CD4-positive, CD25-positive, alpha-beta regulatory T cell (primary cell): ENCODE results near the gene TMEM245. TPM values are rescaled to one million over a fixed set of nuclear protein-coding genes. Genes with fewer than 3 reads are reported as not detected.

ENCODE experiments used
- ATAC-seq, 2 donors: fragments of 150-1000 bp; cut with Tn5 transposase; one replicate each; pipeline ENCODE4 v1.10.0; 2021; ENCODE audit warnings: low read depth in 2 of 2, moderate number of reproducible peaks in 2 of 2, moderate library complexity in 1 of 2
- DNase-seq, 3 donors: peaks; one replicate each; pipeline versions ENCODE4 v3.0.0 to v3.0.0-alpha.2; 2012 to 2022; ENCODE audit warnings: mixed read lengths in 1 of 3
- H3K27ac ChIP-seq: one replicate; pipeline ENCODE4 v1.7.0; 2013; ENCODE audit warnings: mild to moderate bottlenecking, low read length; ENCODE audit not compliant: insufficient read depth, poor library complexity, severe bottlenecking
- H3K27me3 ChIP-seq: one replicate; pipeline ENCODE4 v1.7.0; 2013; ENCODE audit warnings: low read length; ENCODE audit not compliant: control insufficient read depth, insufficient read depth
- H3K36me3 ChIP-seq: one replicate; pipeline ENCODE4 v1.7.0; 2013; ENCODE audit warnings: mild to moderate bottlenecking, low read length, moderate library complexity; ENCODE audit not compliant: control insufficient read depth, insufficient read depth
- H3K4me1 ChIP-seq: 2 replicates; pipeline ENCODE4 v1.7.0; 2013; ENCODE audit warnings: mild to moderate bottlenecking, low read length; ENCODE audit not compliant: insufficient read depth, control insufficient read depth, poor library complexity, severe bottlenecking
- H3K4me3 ChIP-seq: one replicate; pipeline ENCODE4 v1.7.0; 2013; ENCODE audit warnings: low read depth, mild to moderate bottlenecking, low read length, moderate library complexity
- H3K9me3 ChIP-seq, 2 experiments: 1 replicate in 1 of 2; 2 replicates in 1 of 2; pipeline ENCODE4 v1.7.0; 2013; ENCODE audit warnings: low read length in 2 of 2, mild to moderate bottlenecking in 1 of 2, moderate library complexity in 1 of 2; ENCODE audit not compliant: control insufficient read depth in 2 of 2
- H3K27ac Mint-ChIP-seq, 3 donors: one replicate each; pipeline ENCODE4 v1.8.0; 2020 to 2022; ENCODE audit warnings: mild to moderate bottlenecking in 3 of 3, mixed read lengths in 3 of 3, moderate library complexity in 2 of 3
- H3K27me3 Mint-ChIP-seq: one replicate; pipeline ENCODE4 v1.8.0; 2022; ENCODE audit warnings: mild to moderate bottlenecking, mixed read lengths
- H3K36me3 Mint-ChIP-seq: one replicate; pipeline ENCODE4 v1.8.0; 2020; ENCODE audit warnings: mixed read lengths
- H3K4me1 Mint-ChIP-seq, 4 donors: one replicate each; pipeline ENCODE4 v1.8.0; 2020 to 2022; ENCODE audit warnings: mixed read lengths in 4 of 4, mild to moderate bottlenecking in 1 of 4
- H3K4me3 Mint-ChIP-seq, 4 donors: one replicate each; pipeline ENCODE4 v1.8.0; 2020 to 2022; ENCODE audit warnings: mild to moderate bottlenecking in 4 of 4, mixed read lengths in 4 of 4, moderate library complexity in 3 of 4
- H3K9me3 Mint-ChIP-seq, 7 donors: one replicate each; pipeline ENCODE4 v1.8.0; 2020 to 2022; ENCODE audit warnings: mixed read lengths in 7 of 7, mild to moderate bottlenecking in 3 of 7, moderate library complexity in 2 of 7
- polyA plus RNA-seq, 4 donors: library from polyadenylated mRNA; unstranded; fragments of 300-500 nt; fragmentation: Illumina TruSeq; gene quantifications; one replicate each; pipeline ENCODE4 v1.2.3, GENCODE V29; 2021
- total RNA-seq: library from RNA; stranded (reverse); gene quantifications from one replicate; pipeline ENCODE4 v1.2.3, GENCODE V29; 2022

The TMEM245 gene
- total and polyA plus RNA-seq, 5 donors from 2014 or later: 22.6 to 36.9 (median 29.5) TPM

DNA sequence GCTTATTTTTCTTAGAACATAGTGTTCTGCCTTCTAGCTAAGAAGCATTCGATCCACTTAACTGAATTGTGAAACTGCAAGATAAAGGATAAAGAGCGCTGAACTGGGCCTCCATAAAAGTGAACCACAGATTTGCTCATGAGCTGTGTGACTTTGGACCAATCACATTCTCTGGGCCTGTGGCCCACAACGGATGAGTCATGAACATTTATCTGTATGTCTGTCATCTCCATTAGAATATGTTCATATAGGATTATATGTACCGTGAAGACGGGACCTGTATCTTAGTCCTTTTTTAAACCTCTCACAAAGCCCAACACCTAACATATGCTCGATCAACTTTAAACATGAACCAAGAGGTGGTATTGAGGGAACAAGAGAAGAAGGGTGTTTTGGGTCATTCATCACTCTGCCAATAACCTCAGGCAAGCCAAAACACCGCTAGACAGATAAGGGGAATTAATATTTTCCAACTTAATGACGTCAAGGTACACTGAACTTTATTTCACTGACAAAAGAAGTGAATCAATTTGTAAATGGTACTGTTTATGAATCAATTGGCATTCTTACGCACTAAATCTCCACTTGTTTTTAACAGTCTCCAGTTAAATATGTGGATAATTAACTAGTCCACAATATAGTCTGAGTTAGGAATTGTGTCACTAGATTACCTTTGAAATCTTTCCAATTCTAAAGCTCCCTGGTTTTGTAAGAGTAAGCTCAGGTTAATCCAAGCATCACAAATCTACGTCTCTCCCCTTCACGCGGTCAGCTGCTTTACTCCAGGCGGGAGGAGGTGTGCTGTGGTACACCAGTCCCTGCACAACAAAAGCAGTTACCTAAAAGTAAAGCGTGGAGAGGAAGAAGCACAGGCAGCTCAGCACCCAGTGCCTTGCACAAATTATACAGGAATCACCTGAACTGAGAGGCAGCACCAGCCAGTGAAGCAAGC lies 1.6 kb downstream of the TMEM245 start:
- Mint-ChIP-seq H3K36me3 (peaks cover 19% of the 10 kb centered on the region), H3K9me3 (no peaks in the 10 kb centered on the region), H3K27ac (peak overlapping the region; percentile 81 to 93 (median 93)), H3K27me3 (no peaks in the 10 kb centered on the region), H3K4me3 (peak overlapping the region; percentile 90 to 97 (median 96)), H3K4me1 (peaks cover 22 to 62% (median 46%) of the 10 kb centered on the region in 4 donors)
- H3K9me3 ChIP-seq: no peaks in the 10 kb centered on the region
- H3K27ac ChIP-seq: peak overlapping the region; percentile 77
- H3K27me3 ChIP-seq: no peaks in the 10 kb centered on the region
- peaks cover 56% of the 10 kb centered on the region for H3K4me1 ChIP-seq
- peak overlapping the region; percentile 95 for H3K4me3 ChIP-seq
- DNase-seq: peak; percentile 36 to 85 (median 45)
- H3K36me3 ChIP-seq: peaks cover 5% of the 10 kb centered on the region
- peak; percentile 41 for ATAC-seq

DNA sequence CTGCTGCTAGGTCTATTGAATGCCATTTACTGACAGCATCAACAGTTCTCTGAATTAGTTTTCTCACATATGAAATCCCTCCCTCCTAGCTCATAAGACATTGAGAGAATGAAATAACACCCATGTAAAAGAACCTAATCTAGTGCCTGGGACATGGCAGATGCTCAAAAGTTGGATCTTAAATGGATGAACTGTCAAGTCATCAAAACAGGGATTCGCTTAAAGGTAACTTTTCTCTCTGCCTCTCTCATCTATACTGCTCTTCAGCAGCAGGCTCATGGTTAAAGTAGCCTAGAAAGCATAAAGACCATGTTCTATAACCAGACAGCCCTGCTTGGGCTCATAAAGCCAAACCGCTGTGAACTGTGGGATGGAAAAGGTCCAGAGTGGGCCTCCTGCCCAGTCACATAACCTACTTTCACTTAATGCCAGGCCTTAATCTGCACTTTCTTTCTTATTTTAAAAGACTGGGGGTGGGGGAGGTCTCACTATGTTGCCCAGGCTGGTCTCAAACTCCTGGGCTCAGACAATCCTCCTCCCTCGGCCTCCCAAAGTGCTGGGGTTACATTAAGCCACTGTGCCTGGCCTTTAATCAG lies 3.7 kb downstream of the TMEM245 start:
- H3K27ac ChIP-seq: no peak overlapping the region
- peaks cover 65% of the 10 kb centered on the region for H3K4me1 ChIP-seq
- H3K27me3 ChIP-seq: no peaks in the 10 kb centered on the region
- H3K36me3 Mint-ChIP-seq: peaks cover 19% of the 10 kb centered on the region
- H3K9me3 Mint-ChIP-seq: no peaks in the 10 kb centered on the region
- no peaks in the 10 kb centered on the region for H3K27me3 Mint-ChIP-seq
- DNase-seq: no peak
- peaks cover 28 to 82% (median 60%) of the 10 kb centered on the region in 4 donors for H3K4me1 Mint-ChIP-seq
- peak overlapping the region; percentile 27 to 97 (median 68) for H3K4me3 Mint-ChIP-seq
- ATAC-seq: no peak
- H3K9me3 ChIP-seq: no peaks in the 10 kb centered on the region
- H3K4me3 ChIP-seq: peak overlapping the region; percentile 39
- H3K27ac Mint-ChIP-seq: peak overlapping the region in 2 of 3 donors; percentile 52 to 73
- peaks cover 5% of the 10 kb centered on the region for H3K36me3 ChIP-seq

DNA sequence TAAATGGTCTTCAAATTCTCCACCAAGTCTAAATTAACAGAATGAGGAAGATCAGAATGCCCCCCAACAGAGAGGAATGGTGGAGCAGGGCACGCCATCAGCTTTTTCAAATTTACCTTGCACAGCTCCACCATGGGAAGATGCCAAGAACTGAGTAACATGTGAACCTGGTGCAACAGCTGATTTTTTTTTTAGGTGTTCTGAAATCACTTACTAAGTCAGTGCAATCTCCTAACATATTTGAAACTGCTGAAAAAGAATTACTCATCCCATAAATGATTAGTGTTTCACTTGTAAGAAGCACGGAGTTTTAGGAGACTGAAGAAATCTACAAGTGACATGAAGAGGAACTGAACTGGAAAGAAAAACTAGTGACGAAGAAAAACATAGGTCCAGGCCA lies 5.1 kb downstream of the TMEM245 start:
- Mint-ChIP-seq H3K27ac (peak overlapping the region; percentile 82 to 92 (median 84)), H3K36me3 (peaks cover 19% of the 10 kb centered on the region), H3K4me3 (peak overlapping the region; percentile 20 to 81 (median 70)), H3K27me3 (no peaks in the 10 kb centered on the region), H3K9me3 (no peaks in the 10 kb centered on the region), H3K4me1 (peaks cover 35 to 86% (median 68%) of the 10 kb centered on the region in 4 donors)
- Histone ChIP-seq H3K4me1 (peaks cover 67% of the 10 kb centered on the region), H3K36me3 (peaks cover 5% of the 10 kb centered on the region), H3K9me3 (no peaks in the 10 kb centered on the region), H3K27ac (no peak overlapping the region), H3K4me3 (peak overlapping the region; percentile 20), H3K27me3 (no peaks in the 10 kb centered on the region)
- ATAC-seq (no peak), DNase-seq (no peak)

DNA sequence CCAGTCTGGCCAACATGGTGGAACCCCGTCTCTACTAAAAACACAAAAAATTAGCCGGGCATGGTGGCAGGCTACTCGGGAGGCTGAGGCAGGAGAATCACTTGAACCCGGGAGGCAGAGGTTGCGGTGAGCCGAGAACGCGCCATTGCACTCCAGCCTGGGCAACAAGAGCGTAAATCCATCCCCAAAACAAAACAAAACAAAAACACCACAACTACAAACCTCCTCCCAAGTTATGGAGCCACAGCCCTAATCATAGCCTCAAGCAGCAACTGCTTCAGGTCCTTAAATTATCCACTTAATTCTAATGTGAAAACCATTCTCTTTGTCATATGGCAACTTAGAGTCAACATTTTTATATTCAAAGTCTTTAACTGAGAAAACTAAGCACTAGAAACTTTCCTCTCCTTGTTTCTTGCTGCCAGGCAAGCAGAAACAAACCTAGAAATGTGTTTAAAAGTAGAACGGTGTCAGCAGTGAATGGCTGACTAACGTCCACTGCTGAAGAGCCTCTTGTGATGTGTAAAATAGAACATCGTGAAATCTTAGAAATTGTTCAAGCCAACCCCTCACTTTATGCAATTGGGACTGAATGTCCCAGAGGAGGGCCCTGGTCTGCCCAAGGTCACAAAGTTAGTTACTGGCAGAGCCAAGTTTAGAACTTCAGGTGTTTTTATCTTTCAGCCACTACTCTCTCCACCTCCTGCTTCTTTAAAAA lies 5.7 kb downstream of the TMEM245 start:
- DNase-seq (no peak), ATAC-seq (no peak)
- peak overlapping the region; percentile 17 to 81 (median 50) for H3K4me3 Mint-ChIP-seq
- H3K27me3 ChIP-seq: no peaks in the 10 kb centered on the region
- peak overlapping the region; percentile 15 for H3K4me3 ChIP-seq
- H3K9me3 Mint-ChIP-seq: no peaks in the 10 kb centered on the region
- H3K4me1 Mint-ChIP-seq: peaks cover 41 to 93% (median 72%) of the 10 kb centered on the region in 4 donors
- H3K27ac ChIP-seq: no peak overlapping the region
- no peaks in the 10 kb centered on the region for H3K27me3 Mint-ChIP-seq
- peaks cover 19% of the 10 kb centered on the region for H3K36me3 Mint-ChIP-seq
- peak overlapping the region; percentile 82 to 92 (median 84) for H3K27ac Mint-ChIP-seq
- H3K4me1 ChIP-seq: peaks cover 73% of the 10 kb centered on the region
- H3K36me3 ChIP-seq: peaks cover 5% of the 10 kb centered on the region
- no peaks in the 10 kb centered on the region for H3K9me3 ChIP-seq

DNA sequence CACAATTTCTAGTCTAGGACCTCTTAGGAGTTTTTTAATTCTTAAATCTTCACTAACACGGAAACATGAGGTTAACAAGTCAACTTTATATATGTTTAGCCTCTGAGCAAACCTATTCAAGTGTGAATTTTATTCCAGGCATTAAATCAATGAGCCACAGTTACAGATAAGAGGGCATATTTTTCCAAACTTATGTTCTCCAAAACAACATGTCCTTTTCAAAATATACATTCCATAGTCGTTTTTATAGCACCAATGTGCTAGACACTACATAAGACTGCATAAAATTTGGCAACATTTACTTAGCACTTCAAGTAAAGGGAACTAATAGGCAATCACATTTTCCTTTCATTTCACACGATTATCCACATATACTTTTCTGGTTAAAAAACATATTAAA lies 6.5 kb downstream of the TMEM245 start:
- ATAC-seq (no peak), DNase-seq (no peak)
- no peaks in the 10 kb centered on the region for H3K9me3 ChIP-seq
- peaks cover 5% of the 10 kb centered on the region for H3K36me3 ChIP-seq
- peak overlapping the region in 3 of 4 donors; percentile 20 to 81 (median 23) for H3K4me3 Mint-ChIP-seq
- H3K27ac ChIP-seq: no peak overlapping the region
- peaks cover 45 to 98% (median 78%) of the 10 kb centered on the region in 4 donors for H3K4me1 Mint-ChIP-seq
- peaks cover 73% of the 10 kb centered on the region for H3K4me1 ChIP-seq
- no peaks in the 10 kb centered on the region for H3K9me3 Mint-ChIP-seq
- H3K27me3 ChIP-seq: no peaks in the 10 kb centered on the region
- peak overlapping the region in 1 of 3 donors; percentile 82 for H3K27ac Mint-ChIP-seq
- peak overlapping the region; percentile 4 for H3K4me3 ChIP-seq
- H3K27me3 Mint-ChIP-seq: no peaks in the 10 kb centered on the region
- peaks cover 19% of the 10 kb centered on the region for H3K36me3 Mint-ChIP-seq

DNA sequence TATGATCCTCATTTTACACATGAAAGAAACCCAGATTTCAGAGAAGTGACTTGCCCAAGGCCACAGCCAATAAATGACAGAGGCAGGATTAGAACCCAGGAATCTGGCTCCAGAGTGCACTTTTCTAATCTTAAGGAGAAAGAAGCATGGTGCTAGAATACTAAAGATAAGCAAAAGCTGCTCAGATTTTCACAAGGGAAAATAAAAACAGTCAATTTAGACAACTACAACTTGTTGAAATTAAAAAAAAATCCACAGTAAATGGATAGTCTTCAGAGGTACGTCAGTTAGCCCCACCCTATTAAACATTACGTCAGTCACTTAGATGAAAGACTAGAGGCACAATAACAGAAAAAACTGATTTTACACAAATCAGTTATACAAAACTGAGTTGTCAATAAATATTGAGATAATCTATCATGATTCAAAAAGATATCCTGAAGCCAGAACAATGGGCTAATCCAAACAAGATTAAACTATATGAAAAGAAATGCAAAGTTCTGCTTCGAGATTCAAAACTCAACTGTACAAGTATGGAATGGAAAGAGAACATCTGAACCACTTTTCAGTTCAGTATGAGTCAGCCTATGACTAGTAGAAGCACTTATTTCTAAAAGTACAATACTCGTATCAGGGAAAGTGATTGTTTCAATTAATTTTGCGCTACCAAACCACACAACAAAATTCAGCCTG lies 9.3 kb downstream of the TMEM245 start:
- Mint-ChIP-seq H3K4me3 (peak overlapping the region; percentile 54 to 86 (median 68)), H3K27me3 (no peaks in the 10 kb centered on the region), H3K4me1 (peaks cover 47 to 90% (median 71%) of the 10 kb centered on the region in 4 donors), H3K36me3 (peaks cover 17% of the 10 kb centered on the region), H3K9me3 (peaks cover 0 to 1% (median 0%) of the 10 kb centered on the region in 7 donors), H3K27ac (peak overlapping the region; percentile 92 to 94 (median 94))
- Histone ChIP-seq H3K27me3 (no peaks in the 10 kb centered on the region), H3K27ac (peak overlapping the region; percentile 89), H3K4me1 (peaks cover 64% of the 10 kb centered on the region), H3K36me3 (peaks cover 10% of the 10 kb centered on the region), H3K9me3 (no peaks in the 10 kb centered on the region), H3K4me3 (peak overlapping the region; percentile 81)
- DNase-seq (peak; percentile 18 to 78 (median 76)), ATAC-seq (peak; percentile 79 to 80)

DNA sequence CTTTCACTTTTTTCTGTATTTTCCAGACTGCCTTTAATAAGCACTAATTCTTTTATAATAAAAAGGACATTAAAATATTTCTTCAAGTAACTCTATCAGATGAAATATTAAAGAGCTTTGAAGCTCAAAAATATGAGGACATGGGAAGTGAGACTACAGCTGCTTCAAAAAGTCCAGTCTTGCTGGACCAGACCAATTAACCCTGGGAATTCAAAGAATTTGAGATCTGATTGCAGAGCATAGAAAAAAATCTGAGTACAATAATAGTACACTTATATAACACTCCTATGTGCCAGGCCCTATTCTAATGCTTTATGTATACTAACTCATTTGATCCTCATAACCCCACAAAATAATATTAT lies 9.8 kb downstream of the TMEM245 start:
- Histone ChIP-seq H3K27ac (peak overlapping the region; percentile 89), H3K36me3 (peaks cover 15% of the 10 kb centered on the region), H3K9me3 (no peaks in the 10 kb centered on the region), H3K27me3 (no peaks in the 10 kb centered on the region), H3K4me1 (peaks cover 60% of the 10 kb centered on the region), H3K4me3 (peak overlapping the region; percentile 81)
- H3K27me3 Mint-ChIP-seq: no peaks in the 10 kb centered on the region
- ATAC-seq (no peak), DNase-seq (no peak)
- peak overlapping the region; percentile 92 to 94 (median 94) for H3K27ac Mint-ChIP-seq
- peaks cover 47 to 90% (median 69%) of the 10 kb centered on the region in 4 donors for H3K4me1 Mint-ChIP-seq
- peak overlapping the region; percentile 54 to 86 (median 68) for H3K4me3 Mint-ChIP-seq
- H3K9me3 Mint-ChIP-seq: peaks cover 0 to 1% (median 0%) of the 10 kb centered on the region in 7 donors
- H3K36me3 Mint-ChIP-seq: peaks cover 22% of the 10 kb centered on the region
